Neural progenitor cell (in vitro differentiated cells): ENCODE data around the gene S100A3.

ENCODE experiments used
- CTCF ChIP-seq: fragments of 200-600 bp; sonication (generic); IDR thresholded peaks from 2 replicates; pipeline ENCODE4 v1.5.1; 2017; ENCODE audit warnings: antibody characterized with exemption, mild to moderate bottlenecking
- EZH2 ChIP-seq: fragments of 200-600 bp; sonication (generic); IDR thresholded peaks from 2 replicates; pipeline ENCODE4 v1.6.1; 2017; ENCODE audit warnings: antibody characterized with exemption, mild to moderate bottlenecking, moderate library complexity
- EZH2phosphoT487 ChIP-seq: fragments of 200-600 bp; sonication (generic); IDR thresholded peaks from 2 replicates; pipeline ENCODE4 v1.6.1; 2017; ENCODE audit warnings: antibody characterized with exemption

GRCh38 chr1:153520818-153521476, 28.1 kb downstream of the S100A3 start:
- TF ChIP-seq CTCF (no peak), EZH2 (no peak), EZH2phosphoT487 (no peak)
